ENCODE data around the gene GRB2. TPM values are rescaled to one million over a fixed set of nuclear protein-coding genes. Genes with fewer than 3 reads are reported as not detected.
"Not testable (repeated sequence)": the region's sequence is repeated elsewhere in the genome, so short reads cannot be mapped to it uniquely, and the experiment has no call there.

The GRB2 gene
- total and polyA plus RNA-seq, 10 donors = 66.8 to 352 (median 209) TPM

- Histone ChIP-seq H3K27ac (peak overlapping the region in 1 of 8 donors; percentile 29), H3K4me1 (peaks cover 39 to 100% (median 87%) of the 10 kb centered on the region in 6 donors), H3K27me3 (replicated peaks in 1 of 7) (no peaks in the 10 kb centered on the region), H3K9me3 (no peaks in the 10 kb centered on the region), H3K4me3 (no peak overlapping the region), H3K36me3 (peaks cover 0 to 72% (median 12%) of the 10 kb centered on the region in 6 donors)
- intact Hi-C loops (cut with DNase I; ENCODE audit: low total_unique reads) = no loop called here
- no peak for DNase-seq
- no peak for TF ChIP-seq POLR2A (IDR thresholded peaks at IDR 0.05)
- no peak for TF ChIP-seq POLR2AphosphoS5 (IDR thresholded peaks at IDR 0.05)
Observed at GRCh38 chr17:75386430-75386829, 19.0 kb downstream of the GRB2 start.

GRCh38 chr17:75384751-75385150 is 20.7 kb downstream of the GRB2 start:
- no peaks in the 10 kb centered on the region for H3K27me3 ChIP-seq (replicated peaks in 1 of 7)
- intact Hi-C loops (cut with DNase I; ENCODE audit: low total_unique reads) = no loop called here
- peaks cover 35 to 100% (median 87%) of the 10 kb centered on the region in 6 donors for H3K4me1 ChIP-seq
- no peak overlapping the region for H3K27ac ChIP-seq
- peaks cover 0 to 55% (median 8%) of the 10 kb centered on the region in 6 donors for H3K36me3 ChIP-seq
- TF ChIP-seq POLR2A (IDR thresholded peaks at IDR 0.05) (no peak), CTCF (IDR thresholded peaks at IDR 0.05 in 8 of 11, conservative IDR thresholded peaks at IDR 0.05 in 3 of 11) (no peak), POLR2AphosphoS5 (IDR thresholded peaks at IDR 0.05) (no peak)
- DNase-seq = no peak
- H3K9me3 ChIP-seq = no peaks in the 10 kb centered on the region
- no peak overlapping the region for H3K4me3 ChIP-seq
- 94 to 97% (median 95%) methylated on average over 8 of the region's 8 CpGs for WGBS, 5 donors

GRCh38 chr17:75383842-75384195 is 21.7 kb downstream of the GRB2 start:
- Histone ChIP-seq H3K4me3 (no peak overlapping the region), H3K36me3 (peaks cover 0 to 46% (median 8%) of the 10 kb centered on the region in 6 donors), H3K9me3 (no peaks in the 10 kb centered on the region), H3K4me1 (peaks cover 29 to 100% (median 88%) of the 10 kb centered on the region in 6 donors), H3K27me3 (replicated peaks in 1 of 7) (no peaks in the 10 kb centered on the region), H3K27ac (peak overlapping the region in 1 of 8 donors; percentile 37)
- 73 to 87% (median 76%) methylated on average over 5 of the region's 5 CpGs for WGBS, 5 donors
- DNase-seq = no peak
- intact Hi-C loops (cut with DNase I; ENCODE audit: low total_unique reads) = no loop called here
- TF ChIP-seq POLR2AphosphoS5 (IDR thresholded peaks at IDR 0.05) (no peak), POLR2A (IDR thresholded peaks at IDR 0.05) (no peak), CTCF (IDR thresholded peaks at IDR 0.05 in 8 of 11, conservative IDR thresholded peaks at IDR 0.05 in 3 of 11) (no peak)

- Histone ChIP-seq H3K36me3 (peaks cover 0 to 45% (median 6%) of the 10 kb centered on the region in 6 donors), H3K27ac (no peak overlapping the region), H3K4me1 (peaks cover 14 to 100% (median 72%) of the 10 kb centered on the region in 6 donors), H3K4me3 (no peak overlapping the region), H3K27me3 (replicated peaks in 1 of 7) (no peaks in the 10 kb centered on the region), H3K9me3 (no peaks in the 10 kb centered on the region)
- 81 to 97% (median 87%) methylated on average over 3 of the region's 3 CpGs for whole genome bisulfite sequencing, 5 donors
- no peak for DNase-seq
- TF ChIP-seq CTCF (IDR thresholded peaks at IDR 0.05 in 8 of 11, conservative IDR thresholded peaks at IDR 0.05 in 3 of 11) (no peak), POLR2A (IDR thresholded peaks at IDR 0.05) (no peak), POLR2AphosphoS5 (IDR thresholded peaks at IDR 0.05) (no peak)
- intact Hi-C loops (cut with DNase I; ENCODE audit: low total_unique reads) = no loop called here
Observed at GRCh38 chr17:75380750-75381149, 24.7 kb downstream of the GRB2 start.

GRCh38 chr17:75380315-75380714 is 25.2 kb downstream of the GRB2 start:
- TF ChIP-seq POLR2A (IDR thresholded peaks at IDR 0.05) (no peak), POLR2AphosphoS5 (IDR thresholded peaks at IDR 0.05) (no peak), CTCF (IDR thresholded peaks at IDR 0.05 in 8 of 11, conservative IDR thresholded peaks at IDR 0.05 in 3 of 11) (no peak)
- Histone ChIP-seq H3K27ac (no peak overlapping the region), H3K4me1 (peaks cover 9 to 100% (median 67%) of the 10 kb centered on the region in 6 donors), H3K36me3 (peaks cover 0 to 45% (median 10%) of the 10 kb centered on the region in 6 donors), H3K4me3 (no peak overlapping the region), H3K27me3 (replicated peaks in 1 of 7) (no peaks in the 10 kb centered on the region), H3K9me3 (no peaks in the 10 kb centered on the region)
- intact Hi-C loops (cut with DNase I; ENCODE audit: low total_unique reads) = no loop called here
- DNase-seq = no peak

GRCh38 chr17:75379426-75379825 is 26.1 kb downstream of the GRB2 start:
- Histone ChIP-seq H3K27ac (peak overlapping the region in 1 of 8 donors; percentile 16), H3K4me1 (peaks cover 5 to 100% (median 66%) of the 10 kb centered on the region in 6 donors)
- intact Hi-C loops (cut with DNase I; ENCODE audit: low total_unique reads) = not testable (repeated sequence)

More at GRCh38 chr17:75379426-75379825, 26.1 kb downstream of the GRB2 start:
- H3K36me3 ChIP-seq = peaks cover 0 to 46% (median 16%) of the 10 kb centered on the region in 6 donors
- DNase-seq; H3K4me3 ChIP-seq; H3K9me3 ChIP-seq; H3K27me3 ChIP-seq (replicated peaks in 1 of 7): not testable (repeated sequence)
- 58 to 89% (median 80%) methylated on average over 1 of the region's 1 CpG for WGBS, 5 donors

Measured in spleen (tissue), 11 donors.